GM19238 (cell line): ENCODE measurements around the gene OMA1.
"Not testable (repeated sequence)": the region's sequence is repeated elsewhere in the genome, so short reads cannot be mapped to it uniquely, and the experiment has no call there.

Experiments used
- DNase-seq: peaks from one replicate; pipeline ENCODE4 v3.0.0; 2011; ENCODE audit warnings: low spot score; ENCODE audit not compliant: insufficient read length

The OMA1 gene

GRCh38 chr1:58573705-58574591 lies 27.4 kb upstream of the OMA1 start:
- DNase-seq, result peak; percentile 60

GRCh38 chr1:58573138-58573537 lies 26.6 kb upstream of the OMA1 start:
- no peak for DNase-seq

- DNase-seq, result no peak
Observed at GRCh38 chr1:58572690-58573089, 26.2 kb upstream of the OMA1 start.

GRCh38 chr1:58571616-58572015 lies 25.1 kb upstream of the OMA1 start:
- no peak for DNase-seq

GRCh38 chr1:58570817-58571216 lies 24.3 kb upstream of the OMA1 start:
- no peak for DNase-seq

GRCh38 chr1:58570094-58570493 lies 23.6 kb upstream of the OMA1 start:
- DNase-seq, result no peak

- DNase-seq, result no peak
Observed at GRCh38 chr1:58568911-58569310, 22.4 kb upstream of the OMA1 start.

- DNase-seq, result no peak
Observed at GRCh38 chr1:58568271-58568860, 21.8 kb upstream of the OMA1 start.

- DNase-seq, result no peak
Observed at GRCh38 chr1:58566339-58566738, 19.8 kb upstream of the OMA1 start.

- not testable (repeated sequence) for DNase-seq
Observed at GRCh38 chr1:58563715-58564114, 17.2 kb upstream of the OMA1 start.

- no peak for DNase-seq
Observed at GRCh38 chr1:58561633-58562032, 15.1 kb upstream of the OMA1 start.

- DNase-seq, result no peak
Observed at GRCh38 chr1:58555393-58555792, 8.9 kb upstream of the OMA1 start.

GRCh38 chr1:58551186-58552140 lies 4.9 kb upstream of the OMA1 start:
- no peak for DNase-seq

GRCh38 chr1:58549291-58549690 lies 2.8 kb upstream of the OMA1 start:
- not testable (repeated sequence) for DNase-seq

GRCh38 chr1:58548371-58548770 lies 1.8 kb upstream of the OMA1 start:
- DNase-seq, result no peak

GRCh38 chr1:58545591-58546519 lies 671 bp downstream of the OMA1 start:
- peak; percentile 23 for DNase-seq

- DNase-seq, result no peak
Observed at GRCh38 chr1:58543260-58543659, 3.3 kb downstream of the OMA1 start.

- DNase-seq, result no peak
Observed at GRCh38 chr1:58539553-58539952, 7.0 kb downstream of the OMA1 start.

GRCh38 chr1:58538821-58539220 lies 7.7 kb downstream of the OMA1 start:
- no peak for DNase-seq

- not testable (repeated sequence) for DNase-seq
Observed at GRCh38 chr1:58531842-58532241, 14.7 kb downstream of the OMA1 start.

GRCh38 chr1:58529284-58529683 lies 17.2 kb downstream of the OMA1 start:
- no peak for DNase-seq
